CD4-positive, alpha-beta T cell treated with Interleukin-6 at 100 ng/mL for 8 hours (primary cell): ENCODE results near the gene RPAP3.

Experiments used
- DNase-seq: peaks from one replicate; pipeline ENCODE4 v3.0.0-alpha.2; 2020; ENCODE audit warnings: mixed read lengths, low spot score

RPAP3 gene, protein sequence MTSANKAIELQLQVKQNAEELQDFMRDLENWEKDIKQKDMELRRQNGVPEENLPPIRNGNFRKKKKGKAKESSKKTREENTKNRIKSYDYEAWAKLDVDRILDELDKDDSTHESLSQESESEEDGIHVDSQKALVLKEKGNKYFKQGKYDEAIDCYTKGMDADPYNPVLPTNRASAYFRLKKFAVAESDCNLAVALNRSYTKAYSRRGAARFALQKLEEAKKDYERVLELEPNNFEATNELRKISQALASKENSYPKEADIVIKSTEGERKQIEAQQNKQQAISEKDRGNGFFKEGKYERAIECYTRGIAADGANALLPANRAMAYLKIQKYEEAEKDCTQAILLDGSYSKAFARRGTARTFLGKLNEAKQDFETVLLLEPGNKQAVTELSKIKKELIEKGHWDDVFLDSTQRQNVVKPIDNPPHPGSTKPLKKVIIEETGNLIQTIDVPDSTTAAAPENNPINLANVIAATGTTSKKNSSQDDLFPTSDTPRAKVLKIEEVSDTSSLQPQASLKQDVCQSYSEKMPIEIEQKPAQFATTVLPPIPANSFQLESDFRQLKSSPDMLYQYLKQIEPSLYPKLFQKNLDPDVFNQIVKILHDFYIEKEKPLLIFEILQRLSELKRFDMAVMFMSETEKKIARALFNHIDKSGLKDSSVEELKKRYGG

DNA sequence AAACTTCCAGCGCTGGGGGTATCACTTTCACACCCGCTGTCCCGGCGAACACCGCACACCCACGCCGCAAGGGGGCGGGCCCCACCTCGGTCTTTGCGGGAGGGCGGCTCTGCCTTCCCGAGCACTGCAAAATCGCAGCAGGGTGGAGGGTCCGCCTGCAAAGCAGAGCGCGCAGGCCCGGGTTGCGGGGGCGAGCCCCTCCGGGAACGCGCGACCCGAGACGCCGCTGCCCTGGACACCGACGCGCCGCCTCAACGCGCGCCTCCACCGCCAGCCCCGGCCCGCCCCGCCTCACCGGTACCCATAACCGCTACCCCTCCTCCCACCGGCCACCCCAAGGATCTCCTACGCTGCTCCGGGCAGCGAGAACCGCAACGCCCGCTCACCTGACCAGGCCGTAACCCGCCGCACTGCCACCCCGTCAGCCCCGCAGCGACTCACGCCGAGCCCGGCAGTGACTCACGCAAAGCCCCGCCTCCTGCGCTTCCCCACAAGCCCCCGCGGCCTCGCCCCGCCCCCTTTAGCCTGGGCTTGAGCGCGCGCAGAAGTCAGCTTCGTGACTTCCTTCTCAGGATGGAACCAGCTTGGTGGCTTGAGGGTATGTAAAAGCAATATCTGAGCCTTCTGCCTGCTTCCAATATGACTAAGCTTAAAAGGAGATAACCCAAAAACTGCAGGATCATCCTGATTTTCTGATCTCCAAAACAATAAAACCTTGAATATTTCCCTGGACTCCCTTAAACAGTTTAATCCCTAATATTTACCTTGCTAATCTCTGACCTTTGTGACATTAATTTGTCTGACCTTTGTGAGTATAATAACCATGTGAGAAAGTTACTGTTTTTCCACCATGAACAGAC lies at the start of gene RPAP3:
Gene RPAP3 (minus strand): TSS at position 465 of the 860 bp plus-strand sequence. CDS start 3,190 bp downstream, outside the sequence.
- DNase-seq, result peak; percentile 96

DNA sequence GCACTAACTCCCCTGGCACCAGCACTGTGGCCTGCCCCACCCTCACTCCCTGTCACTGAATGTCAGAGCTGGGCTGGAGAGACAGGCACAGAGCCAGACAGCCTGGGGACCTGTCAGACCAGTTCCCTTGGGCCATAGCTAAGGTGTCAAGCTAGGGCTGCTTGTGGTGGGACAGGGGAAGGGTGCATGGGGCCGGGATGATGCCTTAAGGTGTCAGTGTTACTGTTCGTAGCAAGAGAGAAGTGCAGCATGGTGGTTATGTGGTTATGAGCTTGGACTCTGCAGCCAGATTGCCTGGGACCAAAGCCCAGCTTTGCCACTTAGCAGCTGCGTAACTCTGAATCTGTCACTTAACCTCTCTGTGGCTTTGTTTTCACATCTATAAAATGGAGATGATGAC lies 49.1 kb upstream of the RPAP3 start:
- no peak for DNase-seq

DNA sequence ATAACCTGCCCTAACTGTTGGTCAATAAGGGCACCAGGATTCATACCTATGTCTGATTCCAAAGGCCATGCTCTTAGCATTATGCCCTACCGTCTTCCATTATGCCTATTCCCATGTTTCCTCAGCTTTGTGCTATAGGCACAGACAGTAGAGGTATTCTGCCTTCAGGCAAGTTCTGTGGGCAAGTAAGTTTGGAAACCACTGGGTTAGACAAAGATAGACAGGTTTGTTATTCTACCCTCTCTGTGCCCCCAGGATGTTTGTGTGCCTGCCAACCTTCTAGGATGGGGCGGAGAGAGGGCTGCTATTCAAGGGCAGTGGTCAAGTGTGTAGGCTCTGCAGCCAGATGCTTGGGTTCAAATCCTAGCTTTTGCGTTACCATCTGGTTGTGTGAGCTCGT lies 48.3 kb upstream of the RPAP3 start:
- no peak for DNase-seq

DNA sequence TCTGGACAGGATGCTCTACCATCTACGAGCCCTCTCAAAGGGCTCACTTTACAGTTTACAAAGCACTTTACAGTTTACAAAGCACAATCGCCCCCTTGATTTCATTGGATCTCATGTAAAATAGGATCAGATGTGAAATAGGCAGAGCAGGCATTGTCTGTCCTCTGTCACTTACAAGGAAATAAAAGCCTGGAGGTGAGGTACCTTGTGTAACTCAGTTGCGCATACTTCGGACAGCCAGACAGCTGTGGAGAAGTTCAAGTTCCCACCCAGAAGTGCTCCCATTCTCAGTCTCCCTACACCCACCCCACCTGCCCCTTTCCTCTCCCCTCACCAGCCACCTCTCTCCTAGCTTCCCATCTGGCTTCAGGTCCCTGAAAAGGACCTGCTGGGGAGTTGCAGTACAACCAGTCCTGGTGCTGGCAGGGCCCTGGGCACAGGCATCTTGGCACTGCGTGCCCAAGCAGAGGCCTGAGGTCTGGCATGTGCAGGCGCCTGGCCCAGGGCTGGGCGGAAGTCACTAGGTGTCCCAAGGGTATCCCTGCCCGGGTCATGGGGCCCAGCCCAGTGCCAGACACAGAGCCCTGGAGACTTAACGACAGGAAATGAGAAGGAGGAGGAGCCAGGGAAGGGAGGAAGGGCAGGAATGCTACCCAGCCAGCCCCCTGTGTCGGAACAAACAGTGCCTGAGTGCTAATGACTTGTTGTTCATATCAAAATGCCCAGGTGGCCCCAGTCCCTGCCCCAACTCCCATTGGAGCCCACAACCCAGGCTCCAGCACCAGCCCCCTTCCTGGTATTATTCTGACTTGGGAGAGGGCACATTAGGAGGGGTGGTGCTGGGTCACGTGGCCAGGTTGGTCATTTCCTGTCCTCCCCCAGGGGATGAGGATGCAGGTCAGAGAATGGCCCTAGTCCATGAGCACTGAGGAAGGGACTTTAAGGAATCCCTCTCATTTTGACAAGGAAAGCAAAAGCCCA lies 47.5 kb upstream of the RPAP3 start:
- no peak for DNase-seq

DNA sequence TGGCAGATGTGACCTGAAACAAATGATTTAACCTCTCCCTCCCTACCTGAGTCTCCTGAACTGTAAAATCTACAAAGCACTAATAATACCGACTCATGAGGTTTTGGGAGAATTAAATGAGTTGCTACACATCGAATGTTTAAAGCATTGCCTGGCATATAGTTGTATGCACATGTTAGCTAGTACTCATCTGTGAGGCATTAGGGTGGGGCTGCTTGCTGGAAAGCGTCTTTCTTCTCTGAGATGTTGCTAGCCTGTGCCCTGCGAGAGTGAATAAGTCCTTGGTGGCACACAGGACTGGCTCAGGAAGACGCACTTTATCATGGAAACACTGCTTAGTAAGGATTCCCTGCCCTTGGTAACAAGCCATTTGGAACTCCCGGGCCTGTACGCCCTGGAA lies 46.7 kb upstream of the RPAP3 start:
- DNase-seq, result no peak

DNA sequence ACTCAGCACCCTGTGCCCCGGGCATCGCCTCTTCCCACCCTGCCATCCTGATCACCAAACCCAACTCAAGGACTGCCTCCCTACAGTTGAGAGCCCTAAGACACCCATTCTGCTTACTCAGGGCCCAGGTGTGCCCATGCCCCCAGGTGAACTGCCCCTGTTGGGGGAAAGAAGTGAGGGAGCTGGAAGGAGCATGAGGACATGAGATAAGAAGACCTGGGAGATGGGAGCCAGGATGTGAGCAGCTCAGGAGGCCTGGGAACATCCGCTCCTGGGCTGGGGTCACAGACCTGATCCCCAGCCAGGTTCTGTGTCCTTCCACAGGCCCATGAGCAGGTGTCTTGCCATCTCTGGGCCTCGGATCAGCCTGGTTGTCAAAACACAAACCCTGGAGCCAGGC lies 46.3 kb upstream of the RPAP3 start:
- DNase-seq, result no peak

DNA sequence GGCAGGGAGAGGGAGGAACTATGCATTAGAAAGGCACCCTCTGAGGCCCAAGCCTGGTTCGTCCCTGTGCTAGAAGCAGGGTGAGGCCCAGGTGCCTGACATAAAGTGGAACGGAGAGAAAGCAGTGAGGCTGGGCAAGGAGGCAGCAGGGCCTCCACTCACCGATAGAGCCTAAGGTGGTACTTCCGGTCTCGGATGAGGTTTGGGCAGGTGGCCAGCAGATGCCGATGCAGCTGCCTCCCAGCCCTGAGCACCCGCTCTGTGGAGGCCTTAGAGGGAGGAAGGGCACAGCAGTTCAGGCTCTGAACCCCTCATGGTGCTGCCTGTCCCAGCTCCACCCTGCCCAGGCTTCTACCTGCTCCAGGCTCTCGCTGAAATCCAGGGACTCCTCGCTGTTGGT lies 45.7 kb upstream of the RPAP3 start:
- DNase-seq, result no peak

DNA sequence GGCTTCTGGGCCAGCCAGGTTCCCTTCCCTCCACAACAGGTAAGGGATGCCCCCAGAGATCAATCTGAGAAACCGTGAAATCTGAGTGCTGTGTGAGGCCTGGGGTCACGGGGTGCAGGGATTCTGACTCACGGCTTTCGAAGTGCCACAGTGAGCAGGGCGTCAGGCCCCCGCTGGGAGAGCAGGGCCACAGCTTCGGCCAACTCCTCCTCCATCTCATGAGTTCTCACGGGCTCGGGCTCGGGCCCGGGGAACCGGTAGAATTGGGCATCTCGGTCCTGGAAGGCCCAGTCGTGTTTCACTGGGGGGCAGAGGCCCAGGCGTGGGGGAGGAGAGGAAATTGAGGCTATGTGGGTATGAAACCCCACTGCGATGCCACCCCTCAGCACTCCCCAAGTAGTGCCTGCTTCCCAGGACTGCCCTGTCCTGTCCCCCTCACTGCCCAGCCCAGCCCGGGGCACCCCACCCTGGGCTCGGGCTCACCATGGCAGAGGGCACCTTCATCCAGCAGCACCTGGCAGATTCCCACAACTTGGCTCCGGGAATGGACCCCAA lies 45.2 kb upstream of the RPAP3 start:
- DNase-seq, result no peak

DNA sequence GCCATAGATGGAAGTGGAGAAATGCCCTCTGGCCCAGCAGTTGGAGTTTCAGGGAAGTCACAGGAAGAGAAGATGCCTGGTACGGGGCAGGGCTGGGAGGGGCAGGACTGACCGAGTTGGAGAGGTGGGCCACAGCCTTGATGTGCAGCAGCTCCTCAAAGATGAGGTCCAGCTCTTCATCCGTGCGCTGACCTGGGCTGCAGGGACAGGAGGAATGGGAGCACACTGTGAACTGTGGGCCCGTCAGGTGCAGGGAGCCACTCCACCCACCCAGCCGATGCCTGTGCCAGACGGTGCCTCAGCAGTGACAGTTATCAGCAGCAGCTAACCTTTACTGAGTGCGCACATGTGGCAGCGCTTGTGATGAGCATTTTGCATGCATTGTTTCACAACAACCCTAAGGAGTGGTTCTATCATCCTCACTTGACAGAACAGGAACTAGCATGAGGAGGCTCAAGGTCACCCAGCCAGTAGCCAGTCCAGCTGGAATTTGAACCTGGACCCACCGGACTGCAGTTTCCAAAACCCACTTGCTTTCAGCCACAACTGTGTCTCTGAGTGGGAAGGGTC lies 44.5 kb upstream of the RPAP3 start:
- no peak for DNase-seq

DNA sequence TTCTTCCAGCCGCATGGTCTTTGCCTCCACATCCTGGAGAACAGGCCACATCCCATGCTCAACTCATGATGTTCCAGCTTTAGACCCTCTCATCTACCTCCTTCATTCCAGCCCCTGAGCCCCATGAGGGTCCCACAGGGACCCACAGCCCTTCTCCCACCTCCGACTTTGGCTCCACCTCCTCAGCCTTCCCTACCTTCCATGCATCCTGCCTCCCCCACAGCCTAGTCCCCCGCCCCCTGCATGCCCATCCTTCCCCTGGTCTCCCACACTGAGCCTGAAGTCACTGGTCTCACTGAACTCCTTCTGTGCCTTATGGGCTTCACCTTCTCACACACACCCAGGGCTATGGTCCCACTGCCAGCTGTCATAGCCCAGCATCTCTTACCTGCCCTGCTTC lies 43.1 kb upstream of the RPAP3 start:
- no peak for DNase-seq

DNA sequence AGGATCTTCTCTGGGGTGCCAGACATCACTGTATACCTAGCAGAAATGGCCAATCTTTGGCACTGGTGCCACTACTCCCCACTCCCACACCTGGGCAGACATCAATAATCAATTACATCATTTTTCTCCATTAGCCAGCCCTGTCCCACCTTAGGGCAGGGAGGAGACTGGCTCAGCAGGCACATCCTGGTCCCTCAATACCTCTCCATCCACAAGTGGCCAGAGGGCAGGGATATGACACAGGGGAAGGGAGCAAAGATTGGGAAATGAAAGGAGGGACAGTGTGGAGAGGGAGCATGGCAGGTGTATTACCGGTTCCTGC lies 42.6 kb upstream of the RPAP3 start:
- DNase-seq, result no peak

DNA sequence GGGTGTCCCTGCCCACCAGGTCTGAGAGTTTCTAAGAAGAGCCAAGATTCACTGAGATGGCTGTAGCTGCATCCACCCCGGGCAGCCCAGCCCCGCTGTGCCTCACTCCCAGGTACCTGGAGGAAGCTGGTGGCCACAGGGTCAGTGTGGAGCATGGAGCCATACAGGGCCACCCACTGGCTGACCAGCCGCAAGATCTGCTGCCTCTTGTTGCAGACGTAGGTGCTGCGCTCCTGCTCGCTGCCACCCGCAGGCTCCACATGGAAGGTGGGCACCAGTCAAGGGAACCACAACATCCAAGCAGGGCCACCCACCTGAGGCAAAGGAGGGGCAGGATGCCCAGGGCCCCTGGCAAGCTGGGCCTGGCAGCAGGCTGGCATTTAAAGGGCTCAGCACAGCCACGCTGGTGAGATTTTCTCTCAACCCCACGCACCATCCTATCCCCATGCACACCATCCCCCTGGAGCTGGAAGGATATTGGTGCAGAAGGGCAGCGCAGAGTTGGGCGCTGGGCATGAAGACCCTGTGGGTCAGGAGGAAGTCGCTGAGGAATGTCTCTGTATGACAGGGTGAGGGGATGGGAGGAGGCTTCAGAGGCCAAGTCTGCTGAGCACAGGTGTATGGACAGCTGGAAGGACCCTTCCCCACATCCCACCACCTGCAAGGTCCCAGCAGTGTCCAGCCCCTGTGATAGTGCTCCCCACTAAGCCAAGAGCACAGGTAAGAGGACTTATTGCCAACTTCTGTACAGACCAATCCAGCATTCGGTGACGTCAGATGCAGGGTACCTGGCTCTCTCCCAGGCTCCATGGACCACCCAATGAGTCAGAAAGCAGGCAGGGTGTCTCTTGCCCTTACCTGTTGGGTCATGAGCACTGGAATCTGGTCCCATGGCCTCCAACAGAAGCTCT lies 42.0 kb upstream of the RPAP3 start:
- no peak for DNase-seq

DNA sequence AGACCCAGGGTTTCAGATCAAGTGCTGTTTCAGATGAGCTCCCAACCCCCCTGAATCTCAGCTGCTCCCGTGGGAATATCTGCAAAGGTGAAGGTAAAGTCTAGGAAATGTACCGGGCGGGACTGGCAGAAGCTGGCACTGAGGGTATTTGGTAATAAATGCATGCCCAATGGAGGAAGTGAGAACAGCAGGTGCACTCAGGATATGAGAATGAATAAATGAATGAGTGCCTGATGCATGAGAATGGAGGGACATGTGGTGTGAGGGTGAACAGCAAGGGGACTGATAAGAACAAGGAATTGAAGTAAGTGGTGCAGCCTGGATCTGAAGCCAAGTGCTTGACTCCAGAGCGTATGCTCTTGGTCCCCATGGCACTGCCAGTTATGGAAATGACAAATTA lies 41.3 kb upstream of the RPAP3 start:
- no peak for DNase-seq

DNA sequence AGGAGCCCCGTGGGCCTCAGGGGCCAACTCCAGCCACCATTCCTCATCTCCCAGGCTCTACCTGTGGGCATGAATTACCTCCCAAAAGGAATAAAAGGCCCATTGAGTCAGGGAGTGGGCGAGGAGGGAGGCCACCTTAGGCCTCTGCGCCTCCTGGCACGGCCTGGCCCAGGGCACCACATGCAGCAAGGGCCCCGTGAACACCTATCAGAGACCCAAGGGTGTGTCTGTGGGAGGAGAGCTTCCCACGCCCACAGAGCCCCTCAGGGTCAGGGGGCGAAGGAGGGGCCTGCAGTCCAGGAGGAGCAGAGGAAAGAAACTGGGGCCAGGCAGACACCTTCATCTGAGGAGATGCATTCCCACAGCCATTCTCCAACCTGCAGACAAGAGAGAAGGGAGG lies 40.7 kb upstream of the RPAP3 start:
- no peak for DNase-seq

DNA sequence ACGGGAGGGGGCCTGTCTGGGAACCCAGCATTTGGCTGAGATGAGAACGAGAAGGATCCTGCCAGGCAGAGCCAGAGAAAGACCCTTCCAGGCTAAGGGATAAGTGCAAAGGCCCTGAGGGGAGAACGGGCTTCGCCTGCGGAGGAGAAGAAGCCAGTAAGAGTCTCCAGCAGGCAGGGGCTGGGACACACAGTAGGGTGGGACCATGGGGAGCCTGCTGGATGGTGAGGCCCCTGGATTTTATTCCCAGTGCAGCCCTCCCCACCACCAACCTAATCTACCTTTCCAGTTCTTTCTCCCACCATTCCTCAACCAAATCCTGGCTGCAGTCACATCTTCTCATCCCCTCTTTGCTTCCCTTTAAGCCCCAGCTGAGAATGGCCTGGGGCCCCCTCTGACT lies 40.2 kb upstream of the RPAP3 start:
- no peak for DNase-seq

DNA sequence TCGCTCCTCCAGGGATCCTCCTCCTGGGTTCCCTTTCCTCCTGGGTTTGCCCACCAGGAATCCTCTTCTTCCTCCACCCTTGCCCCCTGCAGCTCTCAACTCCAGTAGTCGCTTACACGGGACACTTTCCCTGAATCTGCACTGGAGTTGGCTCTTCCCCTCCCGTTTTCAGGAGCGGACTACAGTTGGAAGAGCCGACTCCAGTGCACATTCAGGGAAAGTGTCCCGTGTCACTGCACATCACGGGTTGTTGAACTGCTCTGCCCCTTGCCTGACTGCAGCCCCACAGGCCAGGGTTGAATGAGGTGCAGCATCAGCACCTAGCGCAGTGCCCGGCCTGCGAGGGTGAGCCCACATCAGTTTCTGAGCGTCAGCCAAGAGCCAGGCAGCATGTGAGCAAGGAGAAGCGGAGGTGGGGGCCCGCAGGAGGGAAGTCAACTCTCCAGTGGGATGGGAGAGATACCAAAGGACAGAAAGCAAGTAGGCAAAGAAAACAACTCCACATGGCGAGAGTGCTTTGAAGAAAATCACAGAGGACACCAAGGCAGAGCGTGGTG lies 39.7 kb upstream of the RPAP3 start:
- DNase-seq, result no peak

DNA sequence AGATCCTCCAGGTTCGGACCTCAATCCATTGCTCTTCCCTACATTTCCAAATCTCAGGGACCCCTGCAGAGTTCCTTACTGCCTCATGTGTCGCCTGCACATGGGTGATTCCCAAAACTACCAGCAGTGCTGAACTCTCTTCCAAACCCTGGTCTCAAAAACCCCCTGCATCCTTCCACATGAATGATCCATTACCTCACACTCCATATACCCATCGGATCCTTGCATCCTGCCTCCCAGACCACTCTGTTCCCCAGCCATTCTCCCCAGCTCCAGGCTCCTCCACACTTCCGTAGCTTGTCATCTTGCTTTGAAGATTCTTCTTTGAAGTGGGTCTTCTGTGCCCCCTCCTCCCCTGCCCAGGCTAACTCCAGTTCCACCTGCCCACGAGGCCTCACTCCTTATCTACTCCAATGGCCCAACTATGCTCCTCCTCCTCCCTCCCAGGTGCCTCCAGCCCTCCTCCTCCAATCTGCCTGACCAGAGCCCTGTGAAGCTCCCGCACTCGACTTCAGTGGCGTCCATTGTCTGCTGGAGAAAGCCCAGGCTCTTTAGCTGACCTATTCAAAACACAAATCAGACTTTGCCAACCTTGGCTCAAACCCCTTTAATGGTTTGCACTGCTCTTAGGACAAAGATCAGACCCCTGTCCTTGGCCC lies 39.1 kb upstream of the RPAP3 start:
- no peak for DNase-seq

DNA sequence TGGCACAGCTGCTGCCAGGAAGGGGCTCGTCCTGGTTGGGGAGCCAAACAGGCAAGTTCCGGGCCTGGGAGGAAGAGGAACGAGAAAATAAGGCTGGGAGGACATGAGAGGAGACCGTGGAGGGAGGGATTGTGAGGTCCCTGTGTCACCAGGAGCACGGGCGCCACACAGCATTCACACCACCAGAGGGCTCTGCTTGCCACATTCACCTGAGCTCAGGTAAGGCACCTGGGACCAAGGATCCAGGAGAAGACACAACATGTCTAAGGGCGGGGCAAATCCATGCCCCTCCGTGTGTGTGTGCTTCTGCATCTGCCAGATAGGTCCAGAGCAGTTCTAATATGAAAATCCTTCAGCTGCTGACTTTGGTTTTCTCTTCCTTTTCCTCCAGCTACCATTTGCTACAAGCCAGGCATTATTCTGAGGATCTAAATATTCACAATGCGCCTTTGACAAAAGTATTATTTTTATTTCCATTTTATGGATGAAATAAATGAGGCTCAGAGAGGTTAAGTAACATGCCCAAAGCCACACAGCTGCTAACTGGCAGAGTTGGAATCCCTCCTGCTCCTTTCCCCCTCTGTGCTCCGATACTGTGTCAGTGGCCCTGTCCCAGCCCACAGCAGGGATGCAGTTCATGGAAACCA lies 38.3 kb upstream of the RPAP3 start:
- DNase-seq, result peak; percentile 70
